ENCODE measurements around the gene MRPS24.

GRCh38 chr7:43879477-43879876 is 10.2 kb upstream of the MRPS24 start:
- TF ChIP-seq CCAR2 (optimal IDR thresholded peaks at IDR 0.05; ENCODE audit: low read depth, low read length) (no peak), FOXK2 (IDR thresholded peaks at IDR 0.05) (no peak), KLF13 (CRISPR knock-in tag; IDR thresholded peaks at IDR 0.05) (no peak), JUND (CRISPR knock-in tag; IDR thresholded peaks at IDR 0.05) (no peak), NFYB (CRISPR knock-in tag; IDR thresholded peaks at IDR 0.05) (no peak), CREB1 (IDR thresholded peaks at IDR 0.05) (no peak), CREB1 (CRISPR knock-in tag; IDR thresholded peaks at IDR 0.05) (no peak), ZMYM3 (CRISPR knock-in tag; IDR thresholded peaks at IDR 0.05) (no peak), NR2F6 (IDR thresholded peaks at IDR 0.05) (no peak), NR2F6 (CRISPR knock-in tag; IDR thresholded peaks at IDR 0.05) (no peak), SIN3A (IDR thresholded peaks at IDR 0.05; ENCODE audit: borderline replicate concordance, low read depth, low read length) (no peak), SNRNP70 (IDR thresholded peaks at IDR 0.05; ENCODE audit: low read depth, low read length) (no peak)
- TF ChIP-seq, protein P1, sequence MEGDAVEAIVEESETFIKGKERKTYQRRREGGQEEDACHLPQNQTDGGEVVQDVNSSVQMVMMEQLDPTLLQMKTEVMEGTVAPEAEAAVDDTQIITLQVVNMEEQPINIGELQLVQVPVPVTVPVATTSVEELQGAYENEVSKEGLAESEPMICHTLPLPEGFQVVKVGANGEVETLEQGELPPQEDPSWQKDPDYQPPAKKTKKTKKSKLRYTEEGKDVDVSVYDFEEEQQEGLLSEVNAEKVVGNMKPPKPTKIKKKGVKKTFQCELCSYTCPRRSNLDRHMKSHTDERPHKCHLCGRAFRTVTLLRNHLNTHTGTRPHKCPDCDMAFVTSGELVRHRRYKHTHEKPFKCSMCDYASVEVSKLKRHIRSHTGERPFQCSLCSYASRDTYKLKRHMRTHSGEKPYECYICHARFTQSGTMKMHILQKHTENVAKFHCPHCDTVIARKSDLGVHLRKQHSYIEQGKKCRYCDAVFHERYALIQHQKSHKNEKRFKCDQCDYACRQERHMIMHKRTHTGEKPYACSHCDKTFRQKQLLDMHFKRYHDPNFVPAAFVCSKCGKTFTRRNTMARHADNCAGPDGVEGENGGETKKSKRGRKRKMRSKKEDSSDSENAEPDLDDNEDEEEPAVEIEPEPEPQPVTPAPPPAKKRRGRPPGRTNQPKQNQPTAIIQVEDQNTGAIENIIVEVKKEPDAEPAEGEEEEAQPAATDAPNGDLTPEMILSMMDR (CRISPR knock-in tag; IDR thresholded peaks at IDR 0.05), result no peak
- TF ChIP-seq, protein P2, sequence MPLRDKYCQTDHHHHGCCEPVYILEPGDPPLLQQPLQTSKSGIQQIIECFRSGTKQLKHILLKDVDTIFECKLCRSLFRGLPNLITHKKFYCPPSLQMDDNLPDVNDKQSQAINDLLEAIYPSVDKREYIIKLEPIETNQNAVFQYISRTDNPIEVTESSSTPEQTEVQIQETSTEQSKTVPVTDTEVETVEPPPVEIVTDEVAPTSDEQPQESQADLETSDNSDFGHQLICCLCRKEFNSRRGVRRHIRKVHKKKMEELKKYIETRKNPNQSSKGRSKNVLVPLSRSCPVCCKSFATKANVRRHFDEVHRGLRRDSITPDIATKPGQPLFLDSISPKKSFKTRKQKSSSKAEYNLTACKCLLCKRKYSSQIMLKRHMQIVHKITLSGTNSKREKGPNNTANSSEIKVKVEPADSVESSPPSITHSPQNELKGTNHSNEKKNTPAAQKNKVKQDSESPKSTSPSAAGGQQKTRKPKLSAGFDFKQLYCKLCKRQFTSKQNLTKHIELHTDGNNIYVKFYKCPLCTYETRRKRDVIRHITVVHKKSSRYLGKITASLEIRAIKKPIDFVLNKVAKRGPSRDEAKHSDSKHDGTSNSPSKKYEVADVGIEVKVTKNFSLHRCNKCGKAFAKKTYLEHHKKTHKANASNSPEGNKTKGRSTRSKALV (CRISPR knock-in tag; IDR thresholded peaks at IDR 0.05), result no peak

Measured in HepG2 (cell line).